HG03064 (cell line): ENCODE measurements around the gene C19orf67.
"Not testable (repeated sequence)": the region's sequence is repeated elsewhere in the genome, so short reads cannot be mapped to it uniquely, and the experiment has no call there.

Source experiments
- ATAC-seq: cut with Tn5 transposase; IDR thresholded peaks from one replicate; pipeline ENCODE4 v1.9.1; 2021; ENCODE audit warnings: low read depth; ENCODE audit not compliant: unreplicated experiment

C19orf67 gene

DNA sequence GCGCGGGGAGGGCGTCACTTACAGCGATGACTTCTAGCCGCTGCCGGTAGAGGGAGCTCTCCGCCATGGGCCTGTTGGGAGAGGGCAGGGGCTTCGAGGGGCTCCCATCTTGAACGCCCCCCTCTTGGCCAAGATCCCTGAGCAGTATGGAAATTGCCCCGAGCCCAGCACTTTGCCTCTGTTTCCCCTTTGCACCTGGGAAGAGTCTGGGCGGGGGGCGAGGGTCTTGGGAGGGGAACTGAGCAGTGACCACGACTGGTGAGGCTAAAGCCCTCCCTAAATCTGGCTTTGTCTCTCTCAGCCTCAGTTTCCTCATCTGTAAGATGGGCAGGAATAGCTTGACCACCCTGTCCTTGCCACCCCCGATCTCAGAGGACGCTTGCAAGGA, 26.5 kb downstream of the C19orf67 start:
- ATAC-seq = no peak

DNA sequence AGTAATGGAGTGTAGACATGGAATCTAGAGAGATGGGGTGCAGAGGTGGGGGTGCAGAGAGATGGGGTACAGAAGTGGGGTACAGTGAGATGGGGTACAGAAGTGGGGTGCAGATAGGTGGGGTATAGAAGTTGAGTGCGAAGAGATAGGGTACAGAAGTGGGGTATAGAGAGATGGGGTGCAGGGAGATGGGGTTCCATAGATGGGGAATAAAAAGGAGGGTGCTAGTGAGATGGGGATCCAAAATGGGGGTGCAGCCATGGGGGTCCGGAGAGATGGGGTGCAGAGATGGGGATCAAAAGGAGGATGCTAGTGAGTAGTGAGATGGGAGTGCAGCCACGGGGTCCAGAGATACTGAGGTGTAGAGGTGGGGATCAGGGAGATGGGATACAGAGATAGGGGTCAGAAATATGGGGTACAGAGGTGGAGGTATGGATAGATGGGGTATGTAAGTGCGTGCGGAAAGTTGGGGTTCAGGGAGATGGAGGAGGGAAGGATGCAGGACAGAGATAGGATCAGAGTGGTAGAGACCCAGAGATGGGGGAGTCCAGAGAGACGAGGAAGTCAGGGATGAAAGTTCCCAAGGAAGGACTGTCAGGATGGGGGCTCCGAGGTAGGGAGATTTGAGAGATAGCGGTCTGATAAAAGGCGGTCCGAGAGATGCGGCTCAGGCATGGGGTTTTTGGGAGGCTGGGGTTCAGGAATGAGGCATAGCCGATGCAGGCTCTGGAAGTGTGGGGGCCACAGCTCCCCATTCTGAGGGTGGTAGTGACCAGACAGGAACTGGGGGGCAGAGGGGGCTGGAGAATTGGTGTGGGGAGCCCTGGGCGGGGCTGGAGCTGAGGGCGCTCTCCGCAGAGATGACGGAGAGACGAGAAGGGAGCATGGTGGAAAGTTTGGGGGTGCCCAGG, 27.1 kb downstream of the C19orf67 start:
- no peak for ATAC-seq

GRCh38 chr19:14056741-14057356, 28.7 kb downstream of the C19orf67 start:
- ATAC-seq = no peak

DNA sequence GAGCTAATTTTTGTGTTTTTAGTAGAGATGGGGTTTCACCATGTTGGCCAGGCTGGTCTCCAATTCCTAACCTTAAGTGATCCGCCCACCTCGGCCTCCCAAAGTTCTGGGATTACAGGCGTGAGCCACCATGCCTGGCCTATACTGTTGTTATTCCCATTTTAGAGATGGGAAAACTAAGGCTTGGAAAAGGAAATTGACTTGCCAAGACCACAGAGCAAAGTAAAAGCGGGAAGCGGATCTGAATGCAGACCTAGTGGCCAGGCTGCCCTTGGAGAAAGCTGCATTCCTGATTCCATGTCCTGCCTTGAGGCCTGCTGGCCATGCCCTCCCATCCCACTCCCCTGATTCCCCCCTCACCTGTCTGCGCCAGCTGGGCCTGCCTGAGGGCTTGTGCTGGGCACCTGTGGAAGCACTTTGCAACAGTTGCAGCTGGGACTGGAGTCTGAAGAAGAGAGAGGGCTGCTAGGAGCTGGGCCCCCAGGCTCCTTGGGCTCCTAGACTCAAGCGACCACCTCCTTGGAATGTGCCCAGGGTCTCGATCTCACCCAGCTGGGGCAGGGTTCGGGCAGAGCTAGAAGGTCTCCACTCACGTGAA, 29.4 kb downstream of the C19orf67 start:
- no peak for ATAC-seq

DNA sequence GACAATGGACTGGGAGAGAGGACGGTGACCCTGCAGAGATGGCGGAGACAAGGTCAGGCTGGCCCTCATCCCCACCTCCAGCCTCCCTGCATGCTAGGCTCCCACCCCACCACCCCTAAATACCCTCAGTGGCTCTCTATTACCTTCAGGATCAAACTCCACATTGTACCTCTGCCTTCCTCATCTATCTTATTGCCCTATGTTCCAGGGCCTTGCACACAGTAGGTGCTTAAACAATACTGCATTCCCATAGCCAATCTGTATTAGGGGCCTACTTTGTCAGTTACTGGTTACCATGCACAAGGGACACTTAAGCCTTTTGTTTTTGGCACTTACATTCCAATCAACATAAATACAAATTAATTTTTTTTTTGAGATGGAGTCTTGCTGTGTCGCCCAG, 30.2 kb downstream of the C19orf67 start:
- ATAC-seq = no peak

- no peak for ATAC-seq
Measured at GRCh38 chr19:14054721-14055120, 30.9 kb downstream of the C19orf67 start.

GRCh38 chr19:14054099-14054498, 31.5 kb downstream of the C19orf67 start:
- ATAC-seq = no peak

GRCh38 chr19:14053500-14053899, 32.1 kb downstream of the C19orf67 start:
- ATAC-seq = no peak

DNA sequence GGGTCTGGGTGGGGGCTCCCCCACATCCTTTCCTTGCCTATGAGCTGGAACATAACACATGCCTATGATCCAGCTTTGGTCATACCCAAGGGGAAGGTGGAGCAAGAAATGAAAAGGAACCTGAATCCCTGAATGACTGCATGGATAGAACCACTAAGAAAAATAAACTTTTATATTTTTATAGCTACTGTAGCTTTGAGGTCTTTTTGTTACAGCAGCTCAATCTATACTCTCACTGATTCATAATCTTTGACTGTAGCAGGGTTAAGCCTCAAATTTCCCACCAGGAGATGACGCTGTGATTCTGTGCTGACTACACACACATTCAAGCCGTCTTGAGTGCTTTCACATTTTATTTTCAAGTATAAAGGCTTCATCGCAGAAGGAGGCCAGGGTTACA, 32.6 kb downstream of the C19orf67 start:
- no peak for ATAC-seq

DNA sequence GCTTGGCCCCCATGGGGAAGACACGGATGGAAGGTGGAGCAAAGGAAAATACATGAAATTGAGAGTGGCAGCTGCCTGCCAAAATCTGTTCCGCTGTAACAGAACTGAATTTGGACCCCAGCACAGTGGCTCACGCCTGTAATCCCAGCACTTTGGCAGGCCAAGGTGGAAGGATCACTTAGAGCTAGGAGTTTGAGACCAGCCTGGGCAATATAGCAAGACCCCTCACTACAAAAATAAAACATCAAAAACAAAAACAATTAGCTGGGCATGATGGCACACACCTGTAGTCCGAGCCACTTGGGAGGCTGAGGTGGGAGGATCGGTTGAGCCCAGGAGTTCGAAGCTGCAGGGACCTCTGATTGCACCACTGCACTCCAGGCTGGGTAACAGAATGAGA, 33.1 kb downstream of the C19orf67 start:
- no peak for ATAC-seq

- no peak for ATAC-seq
Measured at GRCh38 chr19:14051980-14052379, 33.6 kb downstream of the C19orf67 start.

DNA sequence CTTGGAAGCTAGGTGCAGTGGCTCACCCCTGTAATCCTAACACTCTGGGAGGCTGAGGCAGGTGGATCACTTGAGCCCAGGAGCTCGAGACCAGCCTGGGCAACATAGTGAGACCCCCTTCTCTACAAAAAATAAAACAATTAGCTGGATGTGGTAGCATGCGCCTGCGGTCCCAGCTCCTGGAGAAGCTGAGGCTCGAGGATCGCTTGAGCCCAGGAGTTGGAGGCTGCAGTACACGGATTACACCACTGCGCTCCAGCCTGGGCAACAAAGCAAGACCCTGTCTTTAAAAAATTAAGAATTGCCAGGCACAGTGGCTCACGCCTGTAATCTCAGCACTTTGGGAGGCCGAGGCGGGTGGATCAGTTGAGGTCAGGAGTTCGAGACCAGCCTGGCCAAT, 34.6 kb downstream of the C19orf67 start:
- ATAC-seq = not testable (repeated sequence)

DNA sequence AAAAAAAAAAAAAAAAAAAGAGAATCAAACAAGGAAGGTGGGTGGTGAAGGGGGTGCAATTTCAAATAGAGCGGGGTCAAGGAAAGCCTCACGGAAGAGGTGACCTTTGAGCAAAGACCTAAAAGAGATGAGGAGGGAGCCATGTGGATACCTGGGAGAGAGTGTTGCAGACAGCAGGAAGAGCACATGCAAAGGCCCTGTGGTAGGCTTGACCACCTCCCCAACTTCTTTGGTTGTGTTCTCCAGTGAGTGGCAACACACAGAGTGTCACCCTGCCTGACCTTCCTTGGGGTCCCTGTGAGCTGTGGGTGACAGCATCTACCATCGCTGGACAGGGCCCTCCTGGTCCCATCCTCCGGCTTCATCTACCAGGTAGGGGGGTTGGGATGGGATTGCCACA, 35.1 kb downstream of the C19orf67 start:
- no peak for ATAC-seq

DNA sequence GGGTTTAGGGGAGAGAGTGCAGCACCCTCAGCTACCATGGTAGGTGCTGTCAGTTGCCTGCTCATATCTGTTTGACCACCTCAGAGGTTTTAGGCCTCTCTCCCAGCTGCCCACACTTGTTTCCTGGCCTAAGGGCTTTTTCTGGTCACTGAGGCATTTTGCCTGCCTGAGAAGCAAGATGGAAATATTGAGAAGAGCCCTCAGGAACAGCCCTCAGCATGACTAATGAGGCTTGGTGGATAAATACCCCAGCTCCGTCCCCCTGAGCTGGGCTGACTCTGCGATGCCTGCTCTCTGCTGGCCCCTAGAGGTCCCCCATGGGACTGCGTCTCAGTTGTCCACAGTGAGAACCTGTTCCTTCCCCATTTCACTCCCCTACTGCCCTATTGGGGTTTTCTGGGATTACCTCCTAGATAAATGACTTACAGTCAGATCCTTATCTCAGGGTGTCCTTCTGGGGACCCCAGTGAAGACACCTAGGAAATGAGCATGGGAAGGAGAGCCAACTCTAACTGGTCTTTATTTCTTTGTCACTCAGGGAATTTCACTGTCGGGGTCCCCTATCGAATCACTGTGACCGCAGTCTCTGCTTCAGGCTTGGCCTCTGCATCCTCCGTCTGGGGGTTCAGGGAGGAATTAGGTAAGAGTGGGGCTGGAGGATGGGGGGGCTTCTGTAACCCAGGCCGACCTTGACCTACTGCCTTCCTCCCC, 37.0 kb downstream of the C19orf67 start:
- ATAC-seq = no peak

DNA sequence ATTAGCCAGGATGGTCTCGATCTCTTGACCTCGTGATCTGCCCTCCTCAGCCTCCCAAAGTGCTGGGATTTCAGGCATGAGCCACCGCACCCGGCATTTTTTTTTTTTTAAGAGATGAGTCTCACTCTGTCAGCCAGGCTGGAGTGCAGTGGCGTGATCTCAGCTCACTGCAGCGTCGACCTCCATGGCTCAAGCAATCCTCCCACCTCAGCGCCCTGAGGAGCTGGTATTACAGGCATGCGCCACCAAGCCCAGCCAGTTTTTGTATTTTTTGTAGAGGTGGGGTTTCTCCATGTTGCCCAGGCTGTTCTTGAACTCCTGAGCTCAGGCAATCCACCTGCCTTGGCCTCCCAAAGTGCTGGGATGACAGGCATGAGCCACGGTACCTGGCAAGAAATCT, 37.7 kb downstream of the C19orf67 start:
- ATAC-seq = not testable (repeated sequence)

DNA sequence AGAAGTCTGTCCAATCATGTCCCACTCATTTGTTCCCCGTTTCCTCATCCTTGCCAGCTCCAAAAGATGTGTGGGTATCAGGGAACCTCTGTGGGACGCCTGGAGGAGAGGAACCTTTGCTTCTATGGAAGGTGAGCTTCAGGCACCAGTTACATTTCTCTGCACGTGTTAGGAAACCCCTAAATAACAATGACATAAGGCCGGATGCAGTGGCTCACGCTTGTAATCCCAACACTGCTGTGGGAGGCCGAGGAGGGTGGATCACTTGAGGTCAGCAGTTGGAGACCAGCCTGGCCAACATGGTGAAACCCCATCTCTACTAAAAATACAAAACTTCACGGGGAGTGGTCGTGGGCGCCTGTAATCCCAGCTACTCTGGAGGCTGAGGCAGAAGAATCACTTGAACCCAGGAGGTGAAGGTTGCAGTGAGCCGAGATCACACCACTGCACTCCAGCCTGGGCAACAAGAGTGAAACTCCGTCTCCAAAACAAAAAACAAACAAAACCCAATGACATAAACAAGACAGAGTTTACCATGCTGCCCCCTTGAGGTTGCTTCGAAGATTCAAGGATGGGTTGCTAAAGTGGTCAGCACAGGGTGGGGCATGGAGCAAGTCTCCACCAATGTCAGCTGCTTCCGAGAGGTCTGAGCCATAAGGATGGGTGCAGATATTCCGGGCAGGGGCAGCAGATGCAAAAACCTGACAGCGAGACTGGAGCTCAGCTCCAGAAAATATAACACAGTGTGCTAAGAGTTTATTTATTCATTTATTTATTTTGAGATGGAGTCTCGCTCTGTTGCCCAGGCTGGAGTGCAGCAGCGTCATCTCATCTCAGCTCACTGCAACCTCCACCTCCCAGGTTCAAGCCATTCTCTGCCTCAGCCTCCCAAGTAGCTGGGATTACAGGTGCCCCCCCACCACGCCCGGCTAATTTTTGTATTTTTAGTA, 42.6 kb downstream of the C19orf67 start:
- ATAC-seq = not testable (repeated sequence)

DNA sequence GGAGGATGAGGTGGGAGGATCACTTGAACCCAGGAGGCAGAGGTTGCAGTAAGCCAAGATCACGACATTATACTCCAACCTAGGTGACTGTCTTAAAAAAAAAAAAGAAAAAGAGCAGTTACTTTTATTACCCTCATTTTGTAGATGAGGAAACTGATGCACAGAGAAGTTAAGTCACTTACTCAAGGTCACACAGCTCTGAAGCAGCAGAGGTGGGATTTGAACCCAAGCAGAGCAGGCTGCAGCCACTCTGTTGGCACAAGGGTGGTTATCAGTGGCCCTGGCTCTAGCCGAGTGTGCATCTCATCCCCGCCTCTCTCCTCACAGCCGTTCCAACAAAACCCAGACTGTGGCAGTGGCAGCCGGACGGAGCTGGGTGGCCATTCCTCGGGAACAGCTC, 46.4 kb downstream of the C19orf67 start:
- ATAC-seq = no peak

DNA sequence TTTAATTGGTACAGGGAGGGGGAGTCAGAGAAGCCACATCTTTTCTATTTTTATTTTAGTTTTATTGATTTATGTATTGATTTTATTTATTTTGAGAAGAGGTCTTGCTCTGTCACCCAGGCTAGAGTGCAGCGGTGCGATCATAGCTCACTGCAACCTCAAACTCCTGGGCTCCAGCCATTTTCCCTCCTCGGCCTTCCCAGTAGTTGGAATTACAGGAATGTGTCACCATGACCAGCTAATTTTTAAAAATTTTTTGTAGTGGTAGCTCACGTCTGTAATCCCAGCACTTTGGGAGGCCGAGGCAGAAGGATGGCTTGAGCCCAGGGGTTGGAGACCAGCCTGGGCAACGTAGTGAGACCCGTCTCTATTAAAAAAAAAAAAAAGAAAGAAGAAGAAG, 49.9 kb downstream of the C19orf67 start:
- ATAC-seq = no peak

- ATAC-seq = not testable (repeated sequence)
Measured at GRCh38 chr19:14035159-14035558, 50.4 kb downstream of the C19orf67 start.

DNA sequence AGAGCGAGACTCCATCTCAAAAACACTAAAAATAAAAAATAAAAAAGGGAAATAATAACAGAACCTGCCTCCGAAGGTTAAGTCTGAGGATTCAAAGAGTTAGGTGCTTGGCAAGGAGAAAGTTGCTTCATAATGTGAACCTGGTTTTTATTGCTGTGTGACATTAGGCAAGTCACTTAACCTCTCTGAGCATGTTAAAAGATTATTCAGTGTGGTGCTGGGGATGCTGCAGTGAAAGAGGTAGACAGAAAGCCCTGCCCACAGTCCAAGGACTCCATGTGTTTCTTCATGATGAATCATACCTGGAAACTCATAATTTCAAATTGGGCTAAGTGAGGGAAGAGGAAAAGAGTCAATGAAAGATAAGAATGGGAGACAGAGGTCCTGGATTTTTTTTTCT, 51.6 kb downstream of the C19orf67 start:
- no peak for ATAC-seq
